C4-2B (cell line): ENCODE measurements around the gene ATP5F1B.

ENCODE experiments used
- H3K27ac ChIP-seq: fragments of 450-650 bp; 2 replicates; pipeline ENCODE4 v1.5.1; 2017
- CTCF ChIP-seq: fragments of 450-650 bp; conservative IDR thresholded peaks from 2 replicates; pipeline ENCODE4 v1.5.1; 2017; ENCODE audit warnings: mild to moderate bottlenecking
- ZFX ChIP-seq: fragments of 450-650 bp; IDR thresholded peaks from 2 replicates; pipeline ENCODE4 v1.6.1; 2017

ATP5F1B gene

GRCh38 chr12:56644654-56645053, 1.1 kb downstream of the ATP5F1B start:
- no peak for TF ChIP-seq CTCF
- peak overlapping the region; percentile 96 for H3K27ac ChIP-seq

- TF ChIP-seq ZFX (no peak), CTCF (no peak)
- no peak overlapping the region for H3K27ac ChIP-seq
Measured at GRCh38 chr12:56641219-56641618, 4.6 kb downstream of the ATP5F1B start.

- H3K27ac ChIP-seq, result no peak overlapping the region
- TF ChIP-seq CTCF (no peak), ZFX (no peak)
Measured at GRCh38 chr12:56637621-56638020, 8.2 kb downstream of the ATP5F1B start.

GRCh38 chr12:56636675-56637540, 8.9 kb downstream of the ATP5F1B start:
- peak overlapping the region; percentile 90 for H3K27ac ChIP-seq
- TF ChIP-seq CTCF, result peak; percentile 90
- TF ChIP-seq ZFX, result no peak

- TF ChIP-seq ZFX (0 out of 2 replicates have a peak, but pooled peaks have one; percentile 16), CTCF (no peak)
- peak overlapping the region; percentile 90 for H3K27ac ChIP-seq
Measured at GRCh38 chr12:56635806-56636674, 9.7 kb downstream of the ATP5F1B start.

GRCh38 chr12:56634837-56635791, 10.7 kb downstream of the ATP5F1B start:
- peak overlapping the region; percentile 90 for H3K27ac ChIP-seq
- TF ChIP-seq CTCF, result peak; percentile 75
- peak; percentile 65 for TF ChIP-seq ZFX
